ENCODE data around the gene ATG101.

ATG101 gene

GRCh38 chr12:52043386-52044212 lies 26.2 kb upstream of the ATG101 start:
- H3K4me3 ChIP-seq (ENCODE audit: low read depth in 1 of 2, low read length in 2 of 2): peak overlapping the region in 1 of 2 donors; percentile 25
- H3K27me3 ChIP-seq (ENCODE audit: low read depth, low read length): no peaks in the 10 kb centered on the region
- H3K36me3 ChIP-seq (ENCODE audit: control insufficient read depth in 1 of 2, insufficient read depth in 2 of 2, low read length in 2 of 2): peaks cover 0 to 7% of the 10 kb centered on the region in 2 donors
- peaks cover 13 to 30% of the 10 kb centered on the region in 2 donors for H3K4me1 ChIP-seq (ENCODE audit: control insufficient read depth in 1 of 2, insufficient read depth in 2 of 2, low read length in 2 of 2)
- H3K9me3 ChIP-seq (ENCODE audit: control insufficient read depth in 1 of 2, low read length in 2 of 2): no peaks in the 10 kb centered on the region
- peak overlapping the region; percentile 77 for H3K27ac ChIP-seq (ENCODE audit: low read length)

DNA sequence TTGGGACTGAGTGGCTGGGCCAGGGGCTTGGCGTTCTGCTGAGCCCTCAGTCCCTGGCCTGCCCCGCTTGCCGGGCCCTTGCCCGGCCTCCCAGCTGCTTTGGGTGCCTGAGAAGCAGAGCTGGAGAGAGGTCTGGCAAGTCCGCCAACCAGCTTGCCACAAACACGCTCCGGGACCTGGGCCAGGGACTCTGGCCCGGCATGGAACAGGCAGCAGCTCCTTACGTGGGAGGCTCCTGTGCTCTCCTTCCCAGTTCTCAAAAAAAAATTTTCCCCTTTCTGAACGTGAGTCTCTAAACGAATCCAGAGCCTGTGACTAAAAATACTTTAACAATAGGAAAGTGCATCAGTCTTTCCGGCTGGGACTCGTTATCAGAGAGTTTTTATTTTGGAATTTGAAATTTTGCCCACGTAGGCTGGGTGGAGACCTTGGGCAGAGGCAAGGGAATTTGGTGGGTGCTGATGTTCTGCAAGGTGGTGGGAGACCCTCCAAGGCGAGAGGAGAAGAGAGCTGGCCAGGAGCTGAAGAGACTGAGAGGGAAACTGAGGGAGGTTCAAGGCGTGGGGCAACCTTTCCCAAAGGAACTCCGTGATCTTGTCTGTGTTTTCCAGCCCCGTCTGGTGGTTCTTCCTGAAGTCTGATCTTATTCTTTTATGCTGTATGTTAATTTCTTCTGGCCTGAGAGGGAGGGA lies 25.3 kb upstream of the ATG101 start:
- H3K4me3 ChIP-seq (ENCODE audit: low read depth in 1 of 2, low read length in 2 of 2): peak overlapping the region; percentile 25 to 37
- H3K27me3 ChIP-seq (ENCODE audit: low read depth, low read length): no peaks in the 10 kb centered on the region
- peak overlapping the region; percentile 77 for H3K27ac ChIP-seq (ENCODE audit: low read length)
- H3K9me3 ChIP-seq (ENCODE audit: control insufficient read depth in 1 of 2, low read length in 2 of 2): no peaks in the 10 kb centered on the region
- H3K4me1 ChIP-seq (ENCODE audit: control insufficient read depth in 1 of 2, insufficient read depth in 2 of 2, low read length in 2 of 2): peaks cover 13 to 25% of the 10 kb centered on the region in 2 donors
- H3K36me3 ChIP-seq (ENCODE audit: control insufficient read depth in 1 of 2, insufficient read depth in 2 of 2, low read length in 2 of 2): peaks cover 0 to 7% of the 10 kb centered on the region in 2 donors

DNA sequence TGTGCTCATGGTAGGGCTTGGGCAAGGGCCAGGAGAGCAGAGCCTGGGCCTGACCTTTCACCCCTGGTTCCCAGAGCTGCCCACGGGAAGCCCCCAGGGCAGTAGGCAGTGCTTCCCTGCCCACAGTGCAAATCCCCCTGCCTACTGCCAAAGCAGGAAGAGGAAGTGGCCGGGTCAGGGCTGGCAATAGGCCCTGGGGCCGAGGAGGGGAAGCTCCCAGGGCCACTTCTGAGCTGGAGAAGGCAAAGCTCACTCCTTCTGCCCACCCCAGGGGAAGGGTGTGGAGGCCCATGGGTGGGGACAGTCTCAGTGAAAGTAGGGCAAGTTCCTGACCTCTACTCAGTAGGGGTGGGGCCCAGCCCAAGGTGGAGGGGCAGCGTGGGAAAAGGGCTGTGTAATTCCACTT lies 24.0 kb upstream of the ATG101 start:
- Histone ChIP-seq H3K36me3 (ENCODE audit: control insufficient read depth in 1 of 2, insufficient read depth in 2 of 2, low read length in 2 of 2) (peaks cover 0 to 7% of the 10 kb centered on the region in 2 donors), H3K9me3 (ENCODE audit: control insufficient read depth in 1 of 2, low read length in 2 of 2) (no peaks in the 10 kb centered on the region), H3K27me3 (ENCODE audit: low read depth, low read length) (no peaks in the 10 kb centered on the region), H3K4me1 (ENCODE audit: control insufficient read depth in 1 of 2, insufficient read depth in 2 of 2, low read length in 2 of 2) (peaks cover 21 to 25% of the 10 kb centered on the region in 2 donors), H3K27ac (ENCODE audit: low read length) (peak overlapping the region; percentile 18), H3K4me3 (ENCODE audit: low read depth in 1 of 2, low read length in 2 of 2) (no peak overlapping the region)

- Histone ChIP-seq H3K36me3 (ENCODE audit: control insufficient read depth in 1 of 2, insufficient read depth in 2 of 2, low read length in 2 of 2) (peaks cover 0 to 7% of the 10 kb centered on the region in 2 donors), H3K27me3 (ENCODE audit: low read depth, low read length) (no peaks in the 10 kb centered on the region), H3K4me1 (ENCODE audit: control insufficient read depth in 1 of 2, insufficient read depth in 2 of 2, low read length in 2 of 2) (peaks cover 20 to 21% of the 10 kb centered on the region in 2 donors), H3K27ac (ENCODE audit: low read length) (no peak overlapping the region), H3K9me3 (ENCODE audit: control insufficient read depth in 1 of 2, low read length in 2 of 2) (no peaks in the 10 kb centered on the region), H3K4me3 (ENCODE audit: low read depth in 1 of 2, low read length in 2 of 2) (no peak overlapping the region)
Measured at GRCh38 chr12:52046859-52047258, 22.9 kb upstream of the ATG101 start.

GRCh38 chr12:52049286-52049685 lies 20.5 kb upstream of the ATG101 start:
- no peak overlapping the region for H3K4me3 ChIP-seq (ENCODE audit: low read depth in 1 of 2, low read length in 2 of 2)
- no peaks in the 10 kb centered on the region for H3K9me3 ChIP-seq (ENCODE audit: control insufficient read depth in 1 of 2, low read length in 2 of 2)
- H3K27me3 ChIP-seq (ENCODE audit: low read depth, low read length): no peaks in the 10 kb centered on the region
- no peak overlapping the region for H3K27ac ChIP-seq (ENCODE audit: low read length)
- peaks cover 21 to 25% of the 10 kb centered on the region in 2 donors for H3K4me1 ChIP-seq (ENCODE audit: control insufficient read depth in 1 of 2, insufficient read depth in 2 of 2, low read length in 2 of 2)
- H3K36me3 ChIP-seq (ENCODE audit: control insufficient read depth in 1 of 2, insufficient read depth in 2 of 2, low read length in 2 of 2): peaks cover 10 to 17% of the 10 kb centered on the region in 2 donors

DNA sequence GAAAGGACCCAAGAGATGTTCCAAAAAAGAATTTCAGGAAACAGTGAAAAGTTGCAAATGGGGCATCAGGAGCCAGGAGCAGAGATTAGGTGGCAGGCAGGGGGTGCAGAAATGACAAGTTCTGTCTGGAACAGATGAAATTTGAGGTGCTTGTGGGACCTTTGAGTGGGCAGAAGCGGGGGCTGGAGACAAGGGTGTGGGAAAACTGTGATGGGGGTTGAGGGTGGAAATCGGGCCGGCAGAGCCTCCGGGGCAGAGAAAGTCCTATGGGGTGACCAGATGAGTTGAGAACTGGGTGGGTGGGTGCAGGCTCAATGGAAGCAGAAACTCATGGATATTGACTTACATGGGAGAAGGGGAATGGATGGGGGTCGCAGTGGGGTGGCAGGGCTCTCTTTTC lies 20.1 kb upstream of the ATG101 start:
- Histone ChIP-seq H3K36me3 (ENCODE audit: control insufficient read depth in 1 of 2, insufficient read depth in 2 of 2, low read length in 2 of 2) (peaks cover 14 to 20% of the 10 kb centered on the region in 2 donors), H3K9me3 (ENCODE audit: control insufficient read depth in 1 of 2, low read length in 2 of 2) (no peaks in the 10 kb centered on the region), H3K4me3 (ENCODE audit: low read depth in 1 of 2, low read length in 2 of 2) (no peak overlapping the region), H3K27ac (ENCODE audit: low read length) (peak overlapping the region; percentile 87), H3K27me3 (ENCODE audit: low read depth, low read length) (no peaks in the 10 kb centered on the region), H3K4me1 (ENCODE audit: control insufficient read depth in 1 of 2, insufficient read depth in 2 of 2, low read length in 2 of 2) (peaks cover 21 to 29% of the 10 kb centered on the region in 2 donors)

DNA sequence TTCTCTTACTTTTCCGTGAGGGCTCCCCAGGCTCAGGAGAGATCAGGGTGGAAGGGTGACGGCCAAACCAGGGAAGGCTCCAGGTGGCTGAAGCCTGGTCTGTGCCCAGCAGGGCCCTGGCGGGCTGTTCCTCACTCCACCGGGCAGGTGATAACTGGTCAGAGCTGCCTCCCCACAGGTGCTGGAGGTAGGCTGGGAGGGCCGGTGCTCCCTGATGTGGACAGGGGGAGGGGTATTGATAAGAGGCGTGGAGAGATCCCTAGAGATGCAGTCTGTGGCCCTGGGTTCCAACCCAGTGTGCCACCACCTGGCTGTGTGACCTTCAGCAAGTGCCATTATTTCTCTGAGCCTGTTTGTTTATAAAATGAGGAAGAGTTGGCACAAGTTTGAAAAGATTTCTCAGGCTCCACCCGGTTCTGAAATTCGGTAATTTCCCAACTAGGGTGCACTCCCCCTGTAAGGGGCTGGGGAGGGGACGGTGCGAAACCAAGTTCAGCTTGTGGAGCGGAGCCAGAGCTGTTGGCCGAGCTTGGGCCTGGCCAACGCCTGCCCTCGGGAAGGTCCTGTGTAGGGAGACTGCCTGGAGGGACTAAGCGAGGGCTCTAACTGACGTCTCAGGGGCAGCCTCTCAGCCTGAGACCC lies 19.5 kb upstream of the ATG101 start:
- H3K27ac ChIP-seq (ENCODE audit: low read length): peak overlapping the region; percentile 87
- no peaks in the 10 kb centered on the region for H3K9me3 ChIP-seq (ENCODE audit: control insufficient read depth in 1 of 2, low read length in 2 of 2)
- no peaks in the 10 kb centered on the region for H3K27me3 ChIP-seq (ENCODE audit: low read depth, low read length)
- peaks cover 21 to 32% of the 10 kb centered on the region in 2 donors for H3K4me1 ChIP-seq (ENCODE audit: control insufficient read depth in 1 of 2, insufficient read depth in 2 of 2, low read length in 2 of 2)
- peak overlapping the region; percentile 56 to 76 for H3K4me3 ChIP-seq (ENCODE audit: low read depth in 1 of 2, low read length in 2 of 2)
- H3K36me3 ChIP-seq (ENCODE audit: control insufficient read depth in 1 of 2, insufficient read depth in 2 of 2, low read length in 2 of 2): peaks cover 19 to 26% of the 10 kb centered on the region in 2 donors

- peaks cover 25 to 30% of the 10 kb centered on the region in 2 donors for H3K36me3 ChIP-seq (ENCODE audit: control insufficient read depth in 1 of 2, insufficient read depth in 2 of 2, low read length in 2 of 2)
- peaks cover 14 to 27% of the 10 kb centered on the region in 2 donors for H3K4me1 ChIP-seq (ENCODE audit: control insufficient read depth in 1 of 2, insufficient read depth in 2 of 2, low read length in 2 of 2)
- no peaks in the 10 kb centered on the region for H3K9me3 ChIP-seq (ENCODE audit: control insufficient read depth in 1 of 2, low read length in 2 of 2)
- H3K27me3 ChIP-seq (ENCODE audit: low read depth, low read length): no peaks in the 10 kb centered on the region
- H3K4me3 ChIP-seq (ENCODE audit: low read depth in 1 of 2, low read length in 2 of 2): peak within 1 kb of the TSS; percentile 76 to 94
- H3K27ac ChIP-seq (ENCODE audit: low read length): peak within 1 kb of the TSS; percentile 93
Measured at GRCh38 chr12:52050758-52051541, 18.8 kb upstream of the ATG101 start, which contains the start of gene NR4A1. Gene NR4A1, plus strand, starts transcription at chr12:52051442. Its CDS starts 2,887 bp downstream, at chr12:52054329.

DNA sequence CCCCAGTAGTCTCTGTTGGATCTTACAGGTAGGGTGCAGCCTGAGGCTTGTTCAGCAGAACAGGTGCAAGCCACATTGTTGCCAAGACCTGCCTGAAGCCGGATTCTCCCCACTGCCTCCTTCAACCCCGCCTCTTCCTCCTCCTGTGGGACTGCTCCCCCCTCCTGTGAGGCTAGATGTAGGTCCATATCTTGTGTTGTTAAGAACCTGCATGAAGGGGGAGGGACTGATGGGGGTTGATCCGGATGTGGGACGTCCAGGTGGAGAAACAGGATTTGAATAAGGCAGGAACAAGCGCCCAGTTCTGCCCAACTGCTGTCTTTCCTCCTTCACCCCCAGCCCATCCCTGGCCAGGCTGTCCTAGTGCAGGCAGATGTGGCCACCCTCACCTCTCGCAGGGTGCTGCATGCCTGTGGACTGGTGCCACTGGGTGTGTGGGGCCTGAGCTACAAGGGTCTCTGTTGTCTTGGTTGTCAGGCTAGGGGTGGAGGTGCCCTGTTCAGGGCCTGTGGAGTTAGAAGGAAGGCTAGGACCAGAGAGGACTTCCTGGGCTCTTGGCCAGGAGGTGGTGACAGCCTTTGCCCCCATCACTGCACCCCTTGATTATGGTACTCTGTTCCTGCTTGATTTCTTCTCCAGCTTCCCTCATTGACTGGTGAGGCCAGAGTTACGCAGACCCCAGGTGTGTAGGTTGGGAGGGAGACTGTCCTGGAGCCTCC lies 17.2 kb upstream of the ATG101 start:
- peak overlapping the region; percentile 76 to 94 for H3K4me3 ChIP-seq (ENCODE audit: low read depth in 1 of 2, low read length in 2 of 2)
- H3K36me3 ChIP-seq (ENCODE audit: control insufficient read depth in 1 of 2, insufficient read depth in 2 of 2, low read length in 2 of 2): peaks cover 41 to 43% of the 10 kb centered on the region in 2 donors
- H3K27ac ChIP-seq (ENCODE audit: low read length): peak overlapping the region; percentile 93
- H3K27me3 ChIP-seq (ENCODE audit: low read depth, low read length): no peaks in the 10 kb centered on the region
- no peaks in the 10 kb centered on the region for H3K9me3 ChIP-seq (ENCODE audit: control insufficient read depth in 1 of 2, low read length in 2 of 2)
- peaks cover 8 to 31% of the 10 kb centered on the region in 2 donors for H3K4me1 ChIP-seq (ENCODE audit: control insufficient read depth in 1 of 2, insufficient read depth in 2 of 2, low read length in 2 of 2)

GRCh38 chr12:52053536-52054209 lies 16.1 kb upstream of the ATG101 start:
- Histone ChIP-seq H3K9me3 (ENCODE audit: control insufficient read depth in 1 of 2, low read length in 2 of 2) (no peaks in the 10 kb centered on the region), H3K27ac (ENCODE audit: low read length) (peak overlapping the region; percentile 93), H3K27me3 (ENCODE audit: low read depth, low read length) (no peaks in the 10 kb centered on the region), H3K4me3 (ENCODE audit: low read depth in 1 of 2, low read length in 2 of 2) (peak overlapping the region; percentile 76 to 94), H3K36me3 (ENCODE audit: control insufficient read depth in 1 of 2, insufficient read depth in 2 of 2, low read length in 2 of 2) (peaks cover 50 to 51% of the 10 kb centered on the region in 2 donors), H3K4me1 (ENCODE audit: control insufficient read depth in 1 of 2, insufficient read depth in 2 of 2, low read length in 2 of 2) (peaks cover 8 to 31% of the 10 kb centered on the region in 2 donors)

All from muscle layer of duodenum (tissue), 2 donors.